OCI-LY1 (cell line): ENCODE measurements around the gene TMEM139.

Experiments used
- H2AFZ ChIP-seq: fragments of 200-600 bp; sonication (generic), shearing (Covaris generic); 2 replicates; pipeline ENCODE4 v1.6.0; 2014; ENCODE audit warnings: antibody characterized with exemption, mild to moderate bottlenecking, low read length
- H3F3A ChIP-seq: fragments of 200-600 bp; sonication (generic), shearing (Covaris generic); 2 replicates; pipeline ENCODE4 v1.6.0; 2014; ENCODE audit warnings: mild to moderate bottlenecking, antibody characterized with exemption, low read length, moderate library complexity; ENCODE audit not compliant: insufficient read depth
- H3K27ac ChIP-seq: fragments of 200-600 bp; sonication (generic); 2 replicates; pipeline ENCODE4 v1.5.1; 2014; ENCODE audit warnings: low read length, mixed run types, mild to moderate bottlenecking, low read depth; ENCODE audit not compliant: poor library complexity, severe bottlenecking
- H3K27me3 ChIP-seq: fragments of 200-600 bp; sonication (generic); 2 replicates; pipeline ENCODE4 v1.6.0; 2014; ENCODE audit warnings: antibody characterized with exemption, mild to moderate bottlenecking, low read length, moderate library complexity; ENCODE audit not compliant: insufficient read depth
- H3K36me3 ChIP-seq: fragments of 200-600 bp; sonication (generic); 2 replicates; pipeline ENCODE4 v1.6.1; 2014; ENCODE audit warnings: mild to moderate bottlenecking, antibody characterized with exemption, low read length, moderate library complexity, mixed read lengths; ENCODE audit not compliant: insufficient read depth
- H3K4me1 ChIP-seq: fragments of 200-600 bp; sonication (generic); 2 replicates; pipeline ENCODE4 v1.5.1; 2014; ENCODE audit warnings: mild to moderate bottlenecking, low read length, moderate library complexity; ENCODE audit not compliant: insufficient read depth, severe bottlenecking
- H3K4me2 ChIP-seq: fragments of 200-600 bp; sonication (generic), shearing (Covaris generic); 2 replicates; pipeline ENCODE4 v1.6.1; 2014; ENCODE audit warnings: low read length
- H3K4me3 ChIP-seq: fragments of 200-600 bp; sonication (generic); 2 replicates; pipeline ENCODE4 v1.5.1; 2014; ENCODE audit warnings: low read length, low read depth, mild to moderate bottlenecking, mixed read lengths; ENCODE audit not compliant: poor library complexity, severe bottlenecking
- H3K79me2 ChIP-seq: fragments of 200-600 bp; shearing (Covaris generic); 2 replicates; pipeline ENCODE4 v1.6.1; 2016; ENCODE audit warnings: mixed run types, low read length, mixed read lengths; ENCODE audit not compliant: insufficient read depth
- H3K9ac ChIP-seq: fragments of 200-600 bp; sonication (generic), shearing (Covaris generic); 2 replicates; pipeline ENCODE4 v1.6.1; 2014; ENCODE audit warnings: mild to moderate bottlenecking, low read length, mixed read lengths
- H3K9me2 ChIP-seq: fragments of 200-600 bp; sonication (generic), shearing (Covaris generic); 2 replicates; pipeline ENCODE4 v1.6.1; 2014; ENCODE audit warnings: low read depth, mild to moderate bottlenecking, low read length, mixed read lengths
- H3K9me3 ChIP-seq: fragments of 200-600 bp; shearing (Covaris generic); 2 replicates; pipeline ENCODE4 v1.6.1; 2014; ENCODE audit warnings: low read length, mixed read lengths
- H4K20me1 ChIP-seq: fragments of 200-600 bp; sonication (generic), shearing (Covaris generic); 2 replicates; pipeline ENCODE4 v1.6.0; 2016; ENCODE audit warnings: mild to moderate bottlenecking, low read length; ENCODE audit not compliant: insufficient read depth
- EZH2 ChIP-seq: fragments of 200-600 bp; sonication (generic), shearing (Covaris generic); IDR thresholded peaks from 2 replicates; pipeline ENCODE4 v1.8.0; 2017; ENCODE audit warnings: borderline replicate concordance, mixed run types, mild to moderate bottlenecking, antibody characterized with exemption, low read length, moderate library complexity, mixed read lengths
- TF ChIP-seq, protein P1 (sequence below): fragments of 200-600 bp; sonication (generic), shearing (Covaris generic); IDR thresholded peaks from 2 replicates; pipeline ENCODE4 v1.5.1; 2017; ENCODE audit warnings: mild to moderate bottlenecking, antibody characterized with exemption, low read length, moderate library complexity, mixed read lengths

TMEM139 gene

DNA sequence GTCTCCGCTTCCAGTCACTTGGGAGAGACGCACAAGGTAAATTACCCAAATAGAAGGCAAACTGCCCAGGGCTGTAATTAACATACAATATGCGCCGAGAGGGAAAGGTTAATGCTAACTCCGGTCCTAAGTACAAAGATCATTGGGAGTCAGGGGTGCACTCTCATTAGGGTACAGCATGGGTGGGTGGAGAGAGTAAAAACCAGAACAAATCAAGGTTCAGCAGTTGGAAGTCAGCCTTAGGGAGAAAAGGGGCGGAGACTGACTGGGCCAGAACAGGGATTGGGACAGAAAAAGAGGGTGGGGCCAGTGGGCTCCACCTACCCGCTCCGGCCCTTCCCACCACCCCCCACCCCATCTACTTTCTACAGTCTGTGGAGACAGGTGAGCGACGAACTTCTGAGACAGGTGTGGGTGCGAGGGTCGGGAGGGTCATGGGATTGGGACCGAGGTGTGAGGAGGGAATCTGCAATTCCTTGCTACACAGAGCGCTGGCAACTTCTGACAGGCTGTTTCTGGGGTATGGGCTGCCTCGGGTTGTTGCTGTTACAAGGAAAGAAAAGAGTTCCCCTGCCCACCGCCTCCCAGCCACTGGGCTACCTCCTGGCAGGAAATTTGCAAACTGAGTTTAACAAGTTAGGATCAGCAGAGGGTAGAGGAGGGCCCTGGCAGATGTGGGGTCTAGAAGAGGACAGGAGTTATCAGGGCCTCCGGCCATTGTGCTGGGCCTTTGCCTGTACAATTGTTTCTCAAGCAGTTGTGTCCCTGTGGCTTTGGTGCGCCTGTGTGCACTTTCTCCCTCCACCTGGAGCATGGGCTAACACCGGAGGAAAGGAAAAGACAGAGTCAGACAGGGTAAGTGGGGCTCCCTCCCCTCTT is at the start of gene TMEM139:
TMEM139 (plus strand) TSS at position 368 of the 879 bp plus-strand sequence. CDS start 1,000 bp downstream, outside the sequence.
- Histone ChIP-seq H3K9me3 (no peaks in the 10 kb centered on the region), H3K9ac (no peak within 1 kb of the TSS), H3K36me3 (peaks cover 3% of the 10 kb centered on the region; the same call in 1 of the 2 replicates), H3K4me3 (no peak within 1 kb of the TSS), H3K4me1 (peaks cover 21% of the 10 kb centered on the region), H3K4me2 (no peak within 1 kb of the TSS), H3K27ac (no peak within 1 kb of the TSS), H3K79me2 (peaks cover 13% of the 10 kb centered on the region), H3K9me2 (no peaks in the 10 kb centered on the region), H4K20me1 (no peaks in the 10 kb centered on the region), H3K27me3 (no peaks in the 10 kb centered on the region), H2AFZ (no peak within 1 kb of the TSS), H3F3A (no peaks in the 10 kb centered on the region)
- TF ChIP-seq EZH2 = no peak
- TF ChIP-seq, protein P1, sequence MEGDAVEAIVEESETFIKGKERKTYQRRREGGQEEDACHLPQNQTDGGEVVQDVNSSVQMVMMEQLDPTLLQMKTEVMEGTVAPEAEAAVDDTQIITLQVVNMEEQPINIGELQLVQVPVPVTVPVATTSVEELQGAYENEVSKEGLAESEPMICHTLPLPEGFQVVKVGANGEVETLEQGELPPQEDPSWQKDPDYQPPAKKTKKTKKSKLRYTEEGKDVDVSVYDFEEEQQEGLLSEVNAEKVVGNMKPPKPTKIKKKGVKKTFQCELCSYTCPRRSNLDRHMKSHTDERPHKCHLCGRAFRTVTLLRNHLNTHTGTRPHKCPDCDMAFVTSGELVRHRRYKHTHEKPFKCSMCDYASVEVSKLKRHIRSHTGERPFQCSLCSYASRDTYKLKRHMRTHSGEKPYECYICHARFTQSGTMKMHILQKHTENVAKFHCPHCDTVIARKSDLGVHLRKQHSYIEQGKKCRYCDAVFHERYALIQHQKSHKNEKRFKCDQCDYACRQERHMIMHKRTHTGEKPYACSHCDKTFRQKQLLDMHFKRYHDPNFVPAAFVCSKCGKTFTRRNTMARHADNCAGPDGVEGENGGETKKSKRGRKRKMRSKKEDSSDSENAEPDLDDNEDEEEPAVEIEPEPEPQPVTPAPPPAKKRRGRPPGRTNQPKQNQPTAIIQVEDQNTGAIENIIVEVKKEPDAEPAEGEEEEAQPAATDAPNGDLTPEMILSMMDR = no peak

DNA sequence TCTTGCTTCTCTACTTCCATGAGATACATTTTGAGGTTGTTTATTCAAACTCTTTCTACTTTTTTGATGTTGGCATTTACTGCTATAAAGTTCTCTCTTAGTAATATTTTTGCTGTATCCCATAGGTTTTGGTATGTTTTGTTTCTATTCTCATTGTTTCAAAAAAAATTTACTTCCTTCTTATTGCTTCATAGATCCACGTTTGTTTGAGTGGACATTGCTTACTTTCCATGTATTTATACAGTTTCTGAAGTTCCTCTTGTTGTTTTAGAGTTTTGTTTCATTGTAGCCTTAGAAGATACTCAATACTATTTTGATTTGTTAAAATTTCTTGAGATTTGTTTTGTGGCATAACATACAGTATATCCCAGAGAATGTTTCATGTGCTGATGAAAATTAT is 49.2 kb upstream of the TMEM139 start:
- H3K4me1 ChIP-seq = no peaks in the 10 kb centered on the region
- H3K9ac ChIP-seq = no peak overlapping the region

DNA sequence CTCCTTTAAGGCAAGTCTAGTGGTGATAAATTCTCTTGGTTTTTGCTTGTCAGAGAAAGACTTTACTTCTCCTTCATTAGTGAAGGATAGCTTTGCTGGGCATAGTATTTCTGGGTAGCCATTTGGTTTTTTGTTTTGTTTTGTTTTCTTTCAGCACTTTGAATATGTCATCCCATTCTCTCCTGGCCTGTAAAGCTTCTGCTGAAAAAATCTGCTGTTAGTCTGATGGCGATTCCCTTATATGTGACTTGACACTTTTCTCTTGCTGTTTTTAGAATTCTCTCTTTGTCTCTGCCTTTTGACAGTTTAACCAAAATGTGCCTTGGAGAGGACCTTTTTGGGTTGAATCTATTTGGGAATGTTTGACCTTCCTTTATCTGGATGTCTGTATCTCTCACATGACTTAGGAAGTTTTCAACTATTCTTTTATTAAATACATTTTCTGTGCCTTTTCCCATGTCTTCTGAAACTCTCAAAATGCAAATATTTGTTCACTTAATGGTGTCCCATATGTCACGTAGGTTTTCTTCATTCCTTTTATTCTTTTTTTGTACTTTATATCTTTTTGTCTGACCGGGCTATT is 48.3 kb upstream of the TMEM139 start:
- H2AFZ ChIP-seq = no peak overlapping the region
- H3K9ac ChIP-seq = no peak overlapping the region
- H3K79me2 ChIP-seq = no peaks in the 10 kb centered on the region
- no peak overlapping the region for H3K4me2 ChIP-seq
- no peaks in the 10 kb centered on the region for H3K9me3 ChIP-seq
- no peak for TF ChIP-seq EZH2
- TF ChIP-seq, protein P1 = no peak
- H3F3A ChIP-seq = no peaks in the 10 kb centered on the region
- H3K4me3 ChIP-seq = no peak overlapping the region
- H3K27me3 ChIP-seq = no peaks in the 10 kb centered on the region
- H3K9me2 ChIP-seq = no peaks in the 10 kb centered on the region
- no peak overlapping the region for H3K27ac ChIP-seq
- no peaks in the 10 kb centered on the region for H3K4me1 ChIP-seq
- no peaks in the 10 kb centered on the region for H4K20me1 ChIP-seq
- no peaks in the 10 kb centered on the region for H3K36me3 ChIP-seq

More for the DNA sequence above, 49.2 kb upstream of the TMEM139 start:
- Histone ChIP-seq H3K4me2 (no peak overlapping the region), H3F3A (no peaks in the 10 kb centered on the region), H2AFZ (no peak overlapping the region), H3K27me3 (no peaks in the 10 kb centered on the region), H3K9me2 (no peaks in the 10 kb centered on the region), H3K36me3 (no peaks in the 10 kb centered on the region), H3K27ac (no peak overlapping the region), H3K4me3 (no peak overlapping the region), H3K9me3 (no peaks in the 10 kb centered on the region), H4K20me1 (no peaks in the 10 kb centered on the region), H3K79me2 (no peaks in the 10 kb centered on the region)
- TF ChIP-seq, protein P1 = no peak
- TF ChIP-seq EZH2 = no peak
